OCI-LY3 (cell line): ENCODE data around the gene IFNW1.
A peak's percentile ranks its signal among the peaks of the same experiment; 100 is the strongest.
"Not testable (repeated sequence)": the region's sequence is repeated elsewhere in the genome, so short reads cannot be mapped to it uniquely, and the experiment has no call there.

Source experiments
- H2AFZ ChIP-seq: fragments of 200-600, 300-600 bp; shearing (Covaris generic); 2 replicates; pipeline ENCODE4 v1.6.0; 2014; ENCODE audit warnings: antibody characterized with exemption, low read depth, low read length
- H3K27ac ChIP-seq: fragments of 200-600, 300-600 bp; sonication (generic); 2 replicates; pipeline ENCODE4 v1.5.1; 2014; ENCODE audit warnings: mild to moderate bottlenecking, low read length, moderate library complexity, mixed read lengths
- H3K27me3 ChIP-seq: fragments of 200-600, 300-600 bp; sonication (generic); 2 replicates; pipeline ENCODE4 v1.6.1; 2014; ENCODE audit warnings: low read depth, low read length, mixed read lengths
- H3K36me3 ChIP-seq: fragments of 200-600, 300-600 bp; sonication (generic); replicated peaks from 2 replicates; pipeline ENCODE3; 2014; ENCODE audit warnings: low read depth, low read length, mixed read lengths
- H3K4me1 ChIP-seq: fragments of 300-600, 200-600 bp; sonication (generic); 2 replicates; pipeline ENCODE4 v1.6.1; 2014; ENCODE audit warnings: low read length, mixed read lengths
- H3K4me2 ChIP-seq: fragments of 200-600, 300-600 bp; sonication (generic); 2 replicates; pipeline ENCODE4 v1.6.1; 2014; ENCODE audit warnings: low read length, mixed read lengths
- H3K4me3 ChIP-seq: fragments of 300-600, 200-600 bp; sonication (generic); 2 replicates; pipeline ENCODE4 v1.5.1; 2014; ENCODE audit warnings: antibody characterized with exemption, mild to moderate bottlenecking, low read length, moderate library complexity
- H3K79me2 ChIP-seq: fragments of 300-600, 200-600 bp; shearing (Covaris generic); 2 replicates; pipeline ENCODE4 v1.6.1; 2014; ENCODE audit warnings: mild to moderate bottlenecking, low read length, mixed read lengths
- H3K9ac ChIP-seq: fragments of 300-600, 200-600 bp; shearing (Covaris generic); 2 replicates; pipeline ENCODE4 v1.6.0; 2014; ENCODE audit warnings: mild to moderate bottlenecking, low read length, moderate library complexity
- H3K9me3 ChIP-seq: fragments of 200-600, 300-600 bp; shearing (Covaris generic); 2 replicates; pipeline ENCODE4 v1.6.1; 2014; ENCODE audit warnings: low read length, mixed read lengths; ENCODE audit not compliant: insufficient read depth
- H4K20me1 ChIP-seq: fragments of 200-600, 300-600 bp; sonication (generic); 2 replicates; pipeline ENCODE4 v1.6.1; 2016; ENCODE audit warnings: low read length, mixed read lengths; ENCODE audit not compliant: insufficient read depth
- CTCF ChIP-seq: fragments of 200-600, 300-600 bp; sonication (generic); IDR thresholded peaks from 2 replicates; pipeline ENCODE4 v1.5.1; 2014; ENCODE audit warnings: antibody characterized with exemption, low read length, low read depth
- EZH2phosphoT487 ChIP-seq: fragments of 200-600 bp; shearing (Covaris generic); IDR thresholded peaks from 2 replicates; pipeline ENCODE4 v1.6.1; 2018; ENCODE audit warnings: antibody characterized with exemption, mixed run types, low read depth

Gene IFNW1

GRCh38 chr9:21137020-21137419, 4.6 kb downstream of the IFNW1 start:
- no peak for TF ChIP-seq EZH2phosphoT487
- TF ChIP-seq CTCF, result no peak
- Histone ChIP-seq H3K79me2 (no peaks in the 10 kb centered on the region), H3K9me3 (no peaks in the 10 kb centered on the region), H3K27me3 (peaks cover 38% of the 10 kb centered on the region), H3K4me1 (no peaks in the 10 kb centered on the region), H3K4me2 (no peak overlapping the region), H2AFZ (no peak overlapping the region), H3K9ac (no peak overlapping the region), H3K27ac (no peak overlapping the region), H4K20me1 (no peaks in the 10 kb centered on the region), H3K4me3 (no peak overlapping the region), H3K36me3 (no peaks in the 10 kb centered on the region)

- H3K36me3 ChIP-seq, result no peaks in the 10 kb centered on the region
- no peak overlapping the region for H3K4me3 ChIP-seq
- no peaks in the 10 kb centered on the region for H3K9me3 ChIP-seq
- H3K4me1 ChIP-seq, result no peaks in the 10 kb centered on the region
- H3K27me3 ChIP-seq, result peaks cover 36% of the 10 kb centered on the region
- no peaks in the 10 kb centered on the region for H4K20me1 ChIP-seq
- H3K9ac ChIP-seq, result no peak overlapping the region
- no peak for TF ChIP-seq CTCF
- no peak for TF ChIP-seq EZH2phosphoT487
- H3K4me2 ChIP-seq, result no peak overlapping the region
- H3K27ac ChIP-seq, result no peak overlapping the region
- H2AFZ ChIP-seq, result no peak overlapping the region
- no peaks in the 10 kb centered on the region for H3K79me2 ChIP-seq
Measured at GRCh38 chr9:21135736-21136135, 5.9 kb downstream of the IFNW1 start.

- H3K9me3 ChIP-seq, H3K4me3 ChIP-seq, H3K36me3 ChIP-seq, H3K79me2 ChIP-seq, H3K4me2 ChIP-seq, H2AFZ ChIP-seq, H3K27ac ChIP-seq, H3K4me1 ChIP-seq, H4K20me1 ChIP-seq, H3K9ac ChIP-seq: not testable (repeated sequence)
- H3K27me3 ChIP-seq, result peaks cover 54% of the 10 kb centered on the region
Measured at GRCh38 chr9:21128186-21128585, 13.4 kb downstream of the IFNW1 start.

- Histone ChIP-seq H3K27ac (peak overlapping the region; percentile 11; the same call in 1 of the 2 replicates), H3K79me2 (no peaks in the 10 kb centered on the region), H3K27me3 (peaks cover 70% of the 10 kb centered on the region), H3K4me2 (peak overlapping the region; percentile 63), H3K9ac (no peak overlapping the region), H4K20me1 (peaks cover 20% of the 10 kb centered on the region), H3K4me3 (peak overlapping the region; percentile 29), H2AFZ (no peak overlapping the region), H3K9me3 (no peaks in the 10 kb centered on the region), H3K4me1 (peaks cover 33% of the 10 kb centered on the region), H3K36me3 (no peaks in the 10 kb centered on the region)
- TF ChIP-seq EZH2phosphoT487 (no peak), CTCF (no peak)
Measured at GRCh38 chr9:21121595-21122251, 19.9 kb downstream of the IFNW1 start.
